K562 (cell line): ENCODE results near the gene LRP1-AS. TPM values are rescaled to one million over a fixed set of nuclear protein-coding genes. Genes with fewer than 3 reads are reported as not detected.

Experiments
- C11orf30 ChIP-seq: fragments of 450-650 bp; IDR thresholded peaks from 2 replicates; pipeline ENCODE4 v1.6.1; 2016; ENCODE audit warnings: low read depth, mild to moderate bottlenecking
- CHD7 ChIP-seq: fragments of 200-600 bp; sonication (generic); IDR thresholded peaks from one replicate; pipeline ENCODE4 v1.6.1; 2012; ENCODE audit warnings: mild to moderate bottlenecking, low read depth, low read length, inconsistent platforms
- CLOCK ChIP-seq: fragments of 250-450 bp; sonication (Bioruptor Pico); IDR thresholded peaks from 2 replicates; pipeline ENCODE4 v1.4.0; 2020; ENCODE audit warnings: mild to moderate bottlenecking, moderate library complexity, borderline replicate concordance
- CTBP1 ChIP-seq: fragments of 450-650 bp; IDR thresholded peaks from 2 replicates; pipeline ENCODE4 v1.6.1; 2016; ENCODE audit warnings: borderline replicate concordance
- ELK1 ChIP-seq: sonication (generic); formaldehyde crosslinking; IDR thresholded peaks from 2 replicates; pipeline ENCODE4 v1.8.1; 2022; ENCODE audit warnings: missing genetic modification reagents
- NR1H2 ChIP-seq: sonication (generic); formaldehyde crosslinking; IDR thresholded peaks from 2 replicates; pipeline ENCODE4 v1.4.0; 2020; ENCODE audit warnings: mild to moderate bottlenecking, missing genetic modification reagents
- RFX7 ChIP-seq: fragments of 250-450 bp; sonication (Bioruptor Pico); IDR thresholded peaks from 2 replicates; pipeline ENCODE4 v1.5.1; 2021; ENCODE audit warnings: mild to moderate bottlenecking
- TCF3 ChIP-seq: sonication (generic); formaldehyde crosslinking; IDR thresholded peaks from 2 replicates; pipeline ENCODE4 v1.4.0; 2020; ENCODE audit warnings: mild to moderate bottlenecking, missing genetic modification reagents
- THRA ChIP-seq: fragments of 450-650 bp; IDR thresholded peaks from 2 replicates; pipeline ENCODE4 v1.6.1; 2017; ENCODE audit warnings: mild to moderate bottlenecking, moderate library complexity
- ZNF699 ChIP-seq: fragments of 250-450 bp; sonication (Bioruptor Pico); IDR thresholded peaks from 2 replicates; pipeline ENCODE4 v1.8.0; 2021; ENCODE audit warnings: mild to moderate bottlenecking, moderate library complexity; ENCODE audit not compliant: insufficient replicate concordance
- polyA plus RNA-seq, 8 experiments: library from polyadenylated mRNA; depleted of rRNA in 4 of 8; stranded (reverse) in 5 of 8; unstranded in 3 of 8; fragments of >200 nt; fragmentation: Nextera tagmentation in 2 of 8; fragmentation: Illumina TruSeq in 1 of 8; extraction: Ambion mirVana in 2 of 8; extraction: Trizol in 1 of 8; gene quantifications; 2 replicates each; pipeline versions ENCODE4 v1.2.1 to v1.2.3, GENCODE V29; 2011 to 2014; ENCODE audit warnings: inconsistent platforms in 1 of 8, missing spikeins in 1 of 8
- total RNA-seq, 7 experiments: library from RNA; depleted of rRNA in 6 of 7; stranded (reverse); fragments of >200 nt in 6 of 7; fragmentation: Illumina TruSeq in 2 of 7; extraction: Trizol in 2 of 7; gene quantifications; 2 replicates each; pipeline versions ENCODE4 v1.2.1 to v1.2.3, GENCODE V29; 2011 to 2021; ENCODE audit warnings: low replicate concordance in 1 of 7

LRP1-AS gene
- total and polyA plus RNA-seq, 9 of the 15 experiments (the other 6 are each of a cell fraction or from before 2014, with no cell fraction given) = not detected

- no peak for TF ChIP-seq THRA
- no peak for TF ChIP-seq CLOCK
- TF ChIP-seq CHD7 = no peak
- no peak for TF ChIP-seq TCF3 (CRISPR knock-in tag)
- no peak for TF ChIP-seq RFX7
- TF ChIP-seq ZNF699 (CRISPR knock-in tag) = no peak
- no peak for TF ChIP-seq C11orf30
- no peak for TF ChIP-seq ELK1 (CRISPR knock-in tag)
- TF ChIP-seq NR1H2 (CRISPR knock-in tag) = no peak
- TF ChIP-seq CTBP1 = no peak; the same call in 1 of the 2 replicates
Measured at GRCh38 chr12:57110104-57111030, 37.1 kb downstream of the LRP1-AS start (continued).
